Adipose tissue (tissue), 3 donors: Measurements from ENCODE around the gene GPC1. TPM values are rescaled to one million over a fixed set of nuclear protein-coding genes. Genes with fewer than 3 reads are reported as not detected.
"Not testable (repeated sequence)": the region's sequence is repeated elsewhere in the genome, so short reads cannot be mapped to it uniquely, and the experiment has no call there.

Source experiments
- H3K27ac ChIP-seq: one replicate; pipeline ENCODE4 v1.5.1; 2013; ENCODE audit warnings: low read depth, low read length
- WGBS, 3 donors: extraction: QIAGEN DNeasy Blood & Tissue Kit; methylation state at CpG; one replicate each; pipeline ENCODE4 v1.1.7; 2013; 5-methylcytosine and 5-hydroxymethylcytosine counted together
- polyA plus RNA-seq, 3 donors: library from polyadenylated mRNA; stranded (reverse); fragments of 200-250 nt; gene quantifications; one replicate each; pipeline ENCODE4 v1.2.3, GENCODE V29; 2013
- donor health status: healthy with polysubstance abuse.
- donor health status: Bipolar disorder and iron deficiency.
- donor health status: healthy.

GPC1 gene, protein sequence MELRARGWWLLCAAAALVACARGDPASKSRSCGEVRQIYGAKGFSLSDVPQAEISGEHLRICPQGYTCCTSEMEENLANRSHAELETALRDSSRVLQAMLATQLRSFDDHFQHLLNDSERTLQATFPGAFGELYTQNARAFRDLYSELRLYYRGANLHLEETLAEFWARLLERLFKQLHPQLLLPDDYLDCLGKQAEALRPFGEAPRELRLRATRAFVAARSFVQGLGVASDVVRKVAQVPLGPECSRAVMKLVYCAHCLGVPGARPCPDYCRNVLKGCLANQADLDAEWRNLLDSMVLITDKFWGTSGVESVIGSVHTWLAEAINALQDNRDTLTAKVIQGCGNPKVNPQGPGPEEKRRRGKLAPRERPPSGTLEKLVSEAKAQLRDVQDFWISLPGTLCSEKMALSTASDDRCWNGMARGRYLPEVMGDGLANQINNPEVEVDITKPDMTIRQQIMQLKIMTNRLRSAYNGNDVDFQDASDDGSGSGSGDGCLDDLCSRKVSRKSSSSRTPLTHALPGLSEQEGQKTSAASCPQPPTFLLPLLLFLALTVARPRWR
- polyA plus RNA-seq: 10 to 100 TPM; 22.5 to 62.0 (median 27.1) TPM

DNA sequence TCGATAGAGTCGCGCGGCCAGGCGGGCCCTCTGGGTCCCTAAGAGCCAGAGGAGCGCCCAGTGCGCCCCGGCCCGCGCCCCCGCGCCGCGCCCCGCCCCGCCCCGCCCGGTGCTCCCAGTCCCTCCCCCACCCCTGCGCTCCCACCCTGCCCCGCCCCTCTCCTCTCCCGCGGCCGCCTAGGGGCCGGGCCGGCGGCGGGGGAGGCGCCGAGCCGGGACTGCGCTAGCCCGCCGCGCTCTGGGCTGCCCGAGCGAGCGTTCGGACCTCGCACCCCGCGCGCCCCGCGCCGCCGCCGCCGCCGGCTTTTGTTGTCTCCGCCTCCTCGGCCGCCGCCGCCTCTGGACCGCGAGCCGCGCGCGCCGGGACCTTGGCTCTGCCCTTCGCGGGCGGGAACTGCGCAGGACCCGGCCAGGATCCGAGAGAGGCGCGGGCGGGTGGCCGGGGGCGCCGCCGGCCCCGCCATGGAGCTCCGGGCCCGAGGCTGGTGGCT lies at the start of gene GPC1:
Gene GPC1 (plus strand): TSS at position 207 of the 491 bp plus-strand sequence. CDS start 256 bp downstream, at position 463.
- 0 to 1% (median 0%) methylated on average over 17 to 69 of the region's 77 CpGs for WGBS, 3 donors

GRCh38 chr2:240386326-240386725 lies 49.1 kb upstream of the GPC1 start:
- no peak overlapping the region for H3K27ac ChIP-seq
- WGBS, 3 donors: 76 to 87% (median 82%) methylated on average over 12 of the region's 12 CpGs

More for the DNA sequence above, at the start of gene GPC1:
- H3K27ac ChIP-seq: no peak within 1 kb of the TSS

DNA sequence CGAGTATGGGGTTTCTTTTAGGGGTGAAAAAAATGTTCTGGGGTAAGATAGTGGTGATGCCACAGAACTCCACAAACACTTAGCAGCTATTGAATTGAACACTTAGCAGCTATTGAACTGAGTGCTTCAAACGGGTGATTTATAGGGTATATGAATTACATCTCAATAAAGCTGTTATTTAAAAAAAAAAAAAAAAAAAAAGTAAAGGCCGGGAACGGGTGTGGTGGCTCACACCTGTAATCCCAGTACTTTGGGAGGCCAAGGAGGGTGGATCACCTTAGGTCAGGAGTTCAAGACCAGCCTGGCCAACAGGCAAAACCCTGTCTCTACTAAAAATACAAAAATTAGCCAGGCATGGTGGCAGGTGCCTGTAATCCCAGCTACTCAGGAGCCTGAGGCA lies 48.7 kb upstream of the GPC1 start:
- not testable (repeated sequence) for H3K27ac ChIP-seq
- WGBS, 3 donors: 79 to 89% (median 82%) methylated on average over 4 of the region's 4 CpGs

DNA sequence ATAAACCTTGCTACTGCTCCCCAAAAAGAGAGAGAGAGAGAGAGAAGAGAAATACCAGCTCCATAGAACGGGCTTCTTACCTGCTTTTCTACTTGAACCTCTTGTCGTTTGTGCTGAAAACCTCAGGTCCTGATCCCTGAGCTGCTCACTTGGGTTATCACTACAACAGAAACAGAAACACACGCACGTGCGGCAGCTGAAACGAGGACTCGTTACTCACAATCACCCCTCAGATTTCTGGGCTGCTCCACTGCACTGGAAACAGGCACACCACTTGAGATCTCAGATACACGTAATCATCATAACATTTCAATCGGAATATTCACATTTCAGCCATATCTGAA lies 48.2 kb upstream of the GPC1 start:
- WGBS, 3 donors: 79 to 83% (median 79%) methylated on average over 9 of the region's 9 CpGs

DNA sequence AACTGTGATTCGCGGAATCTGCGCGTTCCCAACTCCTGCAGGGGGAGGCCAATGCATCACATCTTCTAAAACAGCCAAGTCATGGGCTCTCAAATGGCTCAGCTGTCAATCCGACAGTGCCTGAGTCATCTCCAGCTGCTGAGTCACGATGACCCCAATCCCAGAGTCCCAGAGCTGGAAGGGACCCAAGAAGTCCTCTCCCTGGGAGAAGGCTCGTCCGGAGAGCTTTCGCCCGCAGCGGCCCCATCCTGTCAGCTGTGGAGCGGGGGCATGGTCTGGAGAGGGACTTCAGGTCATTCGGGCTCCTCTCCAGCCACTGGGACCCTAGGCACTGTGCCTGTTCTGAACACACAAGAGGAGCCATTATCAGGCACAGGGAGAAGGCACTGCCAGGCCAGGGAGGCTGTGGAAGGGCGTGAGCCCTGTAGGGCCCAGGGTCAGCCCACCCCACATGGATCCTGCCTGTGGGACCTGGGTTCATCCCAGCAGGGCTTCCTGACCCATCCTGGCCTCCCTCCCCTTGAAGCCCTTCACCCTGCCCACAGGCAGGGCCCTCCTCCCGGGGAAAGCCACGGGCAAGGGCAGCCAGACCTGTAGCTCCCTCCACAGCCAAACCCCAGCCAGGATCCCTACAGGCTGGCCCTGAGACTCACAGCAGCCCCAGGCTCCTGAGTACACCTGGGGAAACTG lies 47.6 kb upstream of the GPC1 start:
- WGBS, 3 donors: 65 to 82% (median 78%) methylated on average over 16 of the region's 16 CpGs
- no peak overlapping the region for H3K27ac ChIP-seq

More for the DNA sequence above, 48.2 kb upstream of the GPC1 start:
- H3K27ac ChIP-seq: no peak overlapping the region

DNA sequence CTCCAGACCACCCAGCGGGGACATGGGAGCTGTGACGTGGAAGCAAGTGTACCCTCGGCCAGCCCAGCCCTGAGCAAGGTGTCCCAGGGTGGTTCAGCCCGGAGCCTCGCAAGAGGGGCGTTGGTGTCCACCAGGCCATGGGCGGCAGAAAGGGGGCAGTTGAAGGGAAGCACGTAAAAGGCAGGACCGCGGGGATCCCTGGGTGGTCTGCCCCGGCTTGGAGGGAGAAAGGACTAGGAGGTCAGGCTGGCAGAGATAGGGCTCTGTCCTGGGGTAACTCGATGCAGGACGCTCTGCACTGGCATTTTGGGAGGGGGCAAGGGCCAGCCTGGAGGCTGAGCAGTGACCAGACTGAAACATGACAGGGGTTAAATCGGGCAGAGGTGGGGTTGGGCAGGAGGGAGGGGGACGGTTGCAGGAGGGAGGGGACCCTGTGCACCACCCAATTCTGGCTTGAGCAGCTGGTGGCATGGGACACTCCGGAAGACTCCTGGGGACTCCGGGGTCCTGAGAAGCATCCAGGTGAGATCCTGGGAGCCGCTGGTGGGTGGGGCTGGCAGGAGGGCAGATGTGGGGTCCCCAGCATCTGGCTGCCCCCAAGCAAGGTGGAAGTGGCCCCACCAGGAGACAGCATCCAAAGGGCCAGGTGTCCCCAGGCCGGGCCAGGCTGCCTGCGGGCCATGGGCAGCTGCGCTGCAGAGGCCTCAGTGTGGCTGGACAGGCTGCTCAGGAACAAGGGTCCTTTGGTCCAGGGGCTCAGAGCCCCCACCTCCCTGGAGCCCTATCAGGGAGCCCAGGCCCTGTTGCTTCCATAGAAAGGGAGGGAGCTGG lies 46.8 kb upstream of the GPC1 start:
- 88 to 95% (median 94%) methylated on average over 21 of the region's 21 CpGs for WGBS, 3 donors
- no peak overlapping the region for H3K27ac ChIP-seq

GRCh38 chr2:240389302-240389805 lies 46.1 kb upstream of the GPC1 start:
- H3K27ac ChIP-seq: no peak overlapping the region
- 90 to 98% (median 94%) methylated on average over 6 of the region's 6 CpGs for WGBS, 3 donors

DNA sequence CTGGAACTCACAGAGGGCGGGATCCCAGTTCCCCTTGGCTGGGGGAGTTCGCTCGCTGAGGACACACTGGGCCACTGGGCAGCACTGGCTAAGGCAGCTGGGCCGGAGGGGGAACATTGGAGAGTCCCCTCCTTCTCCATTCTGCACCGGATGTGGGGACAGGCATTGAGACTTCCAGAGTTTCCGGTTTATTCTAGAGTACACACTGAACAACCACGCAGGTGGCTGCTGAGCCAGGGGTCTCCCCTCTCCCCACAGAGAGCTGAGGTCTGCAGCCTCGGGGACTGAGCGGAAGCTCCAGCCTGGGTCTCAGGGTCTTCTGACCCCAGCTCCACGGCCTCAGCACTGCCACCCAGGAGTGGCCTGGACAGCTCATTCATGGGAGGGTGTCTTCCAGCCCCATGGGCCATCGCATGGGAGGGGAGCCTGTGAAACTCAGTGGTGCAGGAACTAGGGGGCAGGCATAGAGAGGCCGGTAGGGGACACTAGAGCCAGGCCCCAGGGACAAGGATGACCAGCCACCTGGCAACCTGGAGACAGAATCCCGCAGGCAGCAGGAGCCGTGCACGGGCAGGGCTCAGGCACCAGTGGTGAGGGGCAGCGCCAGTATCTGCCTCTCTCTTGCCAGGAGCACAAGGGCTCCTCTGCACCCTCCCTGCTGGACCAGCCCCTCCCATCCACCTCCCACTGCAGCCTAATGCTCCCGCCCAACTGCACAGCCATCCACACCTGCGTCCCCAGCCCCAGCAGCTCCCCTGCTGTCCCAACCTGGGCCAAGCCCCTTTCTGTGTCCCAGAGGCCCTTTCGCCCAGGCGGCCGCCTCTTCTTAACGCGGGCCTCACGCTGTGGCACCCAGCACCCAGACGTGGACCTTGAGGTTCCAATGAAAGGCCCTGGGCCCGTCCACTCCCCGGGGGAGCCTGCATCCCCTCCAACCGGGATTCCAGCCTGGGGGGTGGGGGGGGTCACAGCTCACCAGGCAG lies 45.1 kb upstream of the GPC1 start:
- no peak overlapping the region for H3K27ac ChIP-seq
- 81 to 86% (median 82%) methylated on average over 28 of the region's 28 CpGs for WGBS, 3 donors

DNA sequence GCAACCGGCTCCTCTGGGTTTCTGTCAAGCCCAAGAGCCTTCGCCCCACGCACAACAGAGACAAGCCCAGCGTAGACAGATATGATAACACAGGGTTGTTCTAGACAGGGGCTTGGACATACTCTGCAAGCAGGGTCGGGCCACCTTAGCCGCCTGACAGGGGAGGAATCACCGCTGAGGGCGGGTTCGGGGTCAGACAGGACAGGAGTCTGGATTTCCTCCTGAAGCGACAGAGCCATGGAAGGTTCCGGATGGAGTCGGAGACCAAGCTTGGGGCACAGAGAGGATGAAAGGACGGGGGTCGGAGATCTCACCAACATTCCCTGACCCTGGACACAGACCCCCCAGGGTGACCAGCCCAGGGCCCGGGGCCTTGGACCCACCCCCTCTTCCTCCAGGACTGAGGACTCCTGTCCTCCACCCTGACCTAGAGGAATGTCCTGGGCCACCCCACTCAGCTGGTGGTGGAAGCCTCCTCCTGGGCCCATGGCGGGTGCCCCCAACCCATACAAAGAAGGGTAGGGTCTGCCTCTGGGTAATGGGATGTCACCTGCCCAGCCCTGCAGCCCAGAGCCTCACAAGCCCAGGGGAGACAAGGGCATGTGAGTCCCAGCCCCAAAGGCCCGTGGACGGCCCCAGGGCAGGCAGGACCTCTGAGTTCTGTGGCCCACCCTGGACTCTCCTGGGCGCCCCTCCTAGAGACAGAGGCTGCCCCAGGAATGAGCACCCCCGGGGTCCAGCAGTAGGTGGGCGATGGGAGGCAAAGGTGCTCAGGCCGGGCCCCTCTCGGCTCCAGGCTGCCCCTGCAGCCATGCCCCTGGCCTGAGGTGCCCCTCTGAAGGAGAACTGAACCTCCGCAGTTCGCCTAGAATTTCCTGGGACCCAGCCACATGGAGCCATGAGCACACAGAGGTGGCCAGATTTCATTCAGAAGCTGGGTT lies 44.1 kb upstream of the GPC1 start:
- H3K27ac ChIP-seq: no peak overlapping the region
- 86 to 90% (median 88%) methylated on average over 24 to 25 of the region's 25 CpGs for WGBS, 3 donors

- WGBS, 3 donors: 68 to 85% (median 72%) methylated on average over 31 of the region's 31 CpGs
Measured at GRCh38 chr2:240392084-240392947, 43.1 kb upstream of the GPC1 start.

GRCh38 chr2:240392948-240393830 lies 42.3 kb upstream of the GPC1 start:
- 86 to 90% (median 88%) methylated on average over 23 of the region's 23 CpGs for WGBS, 3 donors
- H3K27ac ChIP-seq: no peak overlapping the region

More at GRCh38 chr2:240392084-240392947, 43.1 kb upstream of the GPC1 start:
- H3K27ac ChIP-seq: no peak overlapping the region

DNA sequence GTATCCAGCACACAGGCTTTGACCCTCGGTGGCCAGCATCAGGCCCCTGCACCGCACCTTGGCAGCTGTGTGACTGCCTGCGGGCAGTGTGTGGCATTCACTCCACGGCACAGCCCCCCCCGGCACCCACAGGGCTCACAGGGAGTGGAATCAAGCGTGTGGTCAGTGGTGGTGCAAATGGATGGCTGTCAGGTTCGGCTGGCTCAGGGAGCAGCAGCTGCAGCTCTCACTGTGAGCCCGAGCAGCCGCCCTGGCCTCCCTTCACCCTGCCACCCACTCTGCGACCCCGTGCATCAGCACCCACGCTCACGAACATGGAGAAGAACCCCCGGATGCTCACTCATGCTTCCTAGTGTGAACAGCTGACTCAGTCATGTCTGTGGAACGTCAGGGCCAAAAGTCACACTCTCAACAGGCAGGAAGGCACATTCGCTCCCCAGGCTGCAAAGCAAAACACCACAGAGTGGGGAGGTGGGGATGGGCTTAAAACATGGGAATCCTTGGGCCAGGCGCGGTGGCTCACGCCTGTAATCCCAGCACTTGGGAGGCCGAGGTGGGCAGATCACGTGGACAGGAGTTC lies 41.5 kb upstream of the GPC1 start:
- WGBS, 3 donors: 85 to 90% (median 86%) methylated on average over 21 of the region's 21 CpGs
- no peak overlapping the region for H3K27ac ChIP-seq

- no peak overlapping the region for H3K27ac ChIP-seq
- WGBS, 3 donors: 94 to 95% (median 94%) methylated on average over 9 of the region's 9 CpGs
Measured at GRCh38 chr2:240394549-240394948, 40.9 kb upstream of the GPC1 start.

- no peak overlapping the region for H3K27ac ChIP-seq
- 91 to 93% (median 92%) methylated on average over 8 of the region's 8 CpGs for WGBS, 3 donors
Measured at GRCh38 chr2:240395448-240395847, 40.0 kb upstream of the GPC1 start.
